SK-N-SH (cell line): Measurements from ENCODE around the gene SV2C. TPM values are rescaled to one million over a fixed set of nuclear protein-coding genes. Genes with fewer than 3 reads are reported as not detected.

Experiments
- CTCF ChIA-PET: fragments of 300-600, 350-600 bp; formaldehyde crosslinking; extraction: SDS; loops from one replicate; lab custom pipeline; 2021; lab: Yijun Ruan, JAX
- POLR2A ChIA-PET: fragments of 350-600 bp; sonication (Branson Sonifier 250); formaldehyde crosslinking; extraction: SDS; loops from one replicate; lab custom pipeline; 2020; ENCODE audit warnings: antibody characterized with exemption, inconsistent platforms; lab: Yijun Ruan, JAX
- DNase-seq: peaks from one replicate; pipeline ENCODE4 v3.0.0; 2012
- H2AFZ ChIP-seq: fragments of 200-600 bp; sonication (generic); 2 replicates; pipeline ENCODE4 v1.8.1; 2016; ENCODE audit warnings: antibody characterized with exemption, mild to moderate bottlenecking, low read depth
- H3F3A ChIP-seq: fragments of 200-600 bp; sonication (generic); replicated peaks from 2 replicates; pipeline ENCODE3; 2016; ENCODE audit warnings: antibody characterized with exemption, mild to moderate bottlenecking; ENCODE audit not compliant: insufficient read depth
- H3K27ac ChIP-seq, 2 experiments: fragments of 200-500 bp in 1 of 2; fragments of 200-600 bp in 1 of 2; sonication (Bioruptor generic) in 1 of 2; sonication (generic), shearing (Covaris generic) in 1 of 2; 2 replicates each; pipeline versions ENCODE4 v1.5.1 to v1.6.1; 2014 to 2016; ENCODE audit warnings: low read depth in 2 of 2, inconsistent platforms in 1 of 2, low read length in 1 of 2, mild to moderate bottlenecking in 1 of 2, mixed read lengths in 1 of 2
- H3K27me3 ChIP-seq: fragments of 200-600 bp; sonication (generic), shearing (Covaris generic); 2 replicates; pipeline ENCODE4 v1.6.1; 2016; ENCODE audit warnings: mixed run types; ENCODE audit not compliant: insufficient read depth
- H3K36me3 ChIP-seq, 2 experiments: fragments of 200-500 bp in 1 of 2; fragments of 200-600 bp in 1 of 2; sonication (Bioruptor generic) in 1 of 2; sonication (generic) in 1 of 2; replicated peaks in 1 of 2; 2 replicates each; pipeline versions ENCODE3 to v1.5.1; 2014 to 2016; ENCODE audit warnings: low read length in 1 of 2, mild to moderate bottlenecking in 1 of 2; ENCODE audit not compliant: insufficient read depth in 2 of 2, control insufficient read depth in 1 of 2
- H3K4me1 ChIP-seq, 2 experiments: fragments of 200-500 bp in 1 of 2; fragments of 200-600 bp in 1 of 2; sonication (Bioruptor generic) in 1 of 2; sonication (generic), shearing (Covaris generic) in 1 of 2; 2 replicates each; pipeline versions ENCODE4 v1.5.1 to v1.6.1; 2014 to 2016; ENCODE audit warnings: low read depth in 1 of 2, low read length in 1 of 2, mixed run types in 1 of 2; ENCODE audit not compliant: insufficient read depth in 2 of 2, control insufficient read depth in 1 of 2
- H3K4me2 ChIP-seq: fragments of 200-600 bp; sonication (generic), shearing (Covaris generic); 2 replicates; pipeline ENCODE4 v1.6.1; 2017; ENCODE audit warnings: mixed run types
- H3K4me3 ChIP-seq, 2 experiments: fragments of 200-500 bp in 1 of 2; fragments of 200-600 bp in 1 of 2; sonication (Bioruptor generic) in 1 of 2; sonication (generic), shearing (Covaris generic) in 1 of 2; 2 replicates each; pipeline versions ENCODE4 v1.5.1 to v1.8.1; 2014 to 2016; ENCODE audit warnings: low read depth in 2 of 2, inconsistent platforms in 1 of 2, low read length in 1 of 2, mild to moderate bottlenecking in 1 of 2, mixed read lengths in 1 of 2, moderate library complexity in 1 of 2
- H3K79me2 ChIP-seq: fragments of 200-600 bp; sonication (generic); 2 replicates; pipeline ENCODE4 v1.8.1; 2017; ENCODE audit warnings: mild to moderate bottlenecking; ENCODE audit not compliant: insufficient read depth
- H3K9ac ChIP-seq: fragments of 200-600 bp; sonication (generic); 2 replicates; pipeline ENCODE4 v1.6.1; 2017; ENCODE audit warnings: mixed run types
- H3K9me2 ChIP-seq: fragments of 200-600 bp; sonication (generic); 2 replicates; pipeline ENCODE4 v1.6.1; 2017; ENCODE audit warnings: mixed run types
- H3K9me3 ChIP-seq: fragments of 200-600 bp; sonication (generic); 2 replicates; pipeline ENCODE4 v1.6.1; 2017; ENCODE audit warnings: mixed run types, mild to moderate bottlenecking, moderate library complexity
- H4K20me1 ChIP-seq: fragments of 200-600 bp; sonication (generic); 2 replicates; pipeline ENCODE4 v1.6.1; 2017; ENCODE audit warnings: mild to moderate bottlenecking, mixed run types; ENCODE audit not compliant: insufficient read depth
- CHD2 ChIP-seq: fragments of 150-350 bp; IDR thresholded peaks from 2 replicates; pipeline ENCODE4 v1.6.1; 2018; ENCODE audit warnings: low read length; ENCODE audit not compliant: partially characterized antibody
- CTCF ChIP-seq: fragments of 200-600 bp; sonication (generic); IDR thresholded peaks from 2 replicates; pipeline ENCODE4 v1.6.1; 2017; ENCODE audit warnings: antibody characterized with exemption, mild to moderate bottlenecking, moderate library complexity
- EP300 ChIP-seq, 2 experiments: IDR thresholded peaks; 2 replicates each; pipeline versions ENCODE4 v1.4.0 to v1.6.1; 2012; ENCODE audit warnings: borderline replicate concordance in 1 of 2, low read depth in 1 of 2, low read length in 1 of 2
- EZH2phosphoT487 ChIP-seq: fragments of 200-600 bp; sonication (generic); IDR thresholded peaks from 2 replicates; pipeline ENCODE4 v1.6.1; 2017; ENCODE audit warnings: low read depth, mixed run types, mild to moderate bottlenecking, antibody characterized with exemption, moderate library complexity, borderline replicate concordance
- FOXJ3 ChIP-seq: sonication (generic); formaldehyde crosslinking; IDR thresholded peaks from 2 replicates; pipeline ENCODE4 v1.5.1; 2020; ENCODE audit warnings: mild to moderate bottlenecking, missing genetic modification reagents
- GABPA ChIP-seq: IDR thresholded peaks from 2 replicates; pipeline ENCODE4 v1.4.0; 2012; ENCODE audit warnings: low read depth, mild to moderate bottlenecking
- JUND ChIP-seq: IDR thresholded peaks from 2 replicates; pipeline ENCODE4 v1.4.0; 2012
- MAX ChIP-seq: IDR thresholded peaks from 2 replicates; pipeline ENCODE4 v1.4.0; 2012; ENCODE audit warnings: low read depth
- MEF2A ChIP-seq: IDR thresholded peaks from 2 replicates; pipeline ENCODE4 v1.4.0; 2012; ENCODE audit warnings: low read depth, borderline replicate concordance
- NFIC ChIP-seq: IDR thresholded peaks from 2 replicates; pipeline ENCODE4 v1.4.0; 2012; ENCODE audit warnings: borderline replicate concordance
- PBX3 ChIP-seq: IDR thresholded peaks from 2 replicates; pipeline ENCODE4; 2012
- RCOR1 ChIP-seq: fragments of 150-350 bp; IDR thresholded peaks from 2 replicates; pipeline ENCODE4 v1.6.1; 2017; ENCODE audit warnings: antibody characterized with exemption, low read length
- RFX5 ChIP-seq: IDR thresholded peaks from 2 replicates; pipeline ENCODE4 v1.6.1; 2012; ENCODE audit warnings: mild to moderate bottlenecking, improper control_type of control experiment, low read length
- SIN3A ChIP-seq: IDR thresholded peaks from 2 replicates; pipeline ENCODE4 v1.6.1; 2012; ENCODE audit warnings: low read depth, mild to moderate bottlenecking, low read length, moderate library complexity, borderline replicate concordance
- SMC3 ChIP-seq: IDR thresholded peaks from 2 replicates; pipeline ENCODE4 v1.6.1; 2012; ENCODE audit warnings: low read depth, low read length, improper control_type of control experiment
- TAF1 ChIP-seq: IDR thresholded peaks from 2 replicates; pipeline ENCODE4 v1.6.1; 2012; ENCODE audit warnings: low read depth, mild to moderate bottlenecking, low read length, moderate library complexity, borderline replicate concordance
- TCF12 ChIP-seq: IDR thresholded peaks from 2 replicates; pipeline ENCODE4 v1.4.0; 2012
- TEAD4 ChIP-seq: IDR thresholded peaks from 2 replicates; pipeline ENCODE4 v1.4.0; 2012; ENCODE audit warnings: mild to moderate bottlenecking, borderline replicate concordance; ENCODE audit not compliant: insufficient read depth
- USF1 ChIP-seq: IDR thresholded peaks from 2 replicates; pipeline ENCODE4 v1.4.0; 2012; ENCODE audit warnings: low read depth, borderline replicate concordance
- USF2 ChIP-seq: fragments of 150-350 bp; IDR thresholded peaks from 2 replicates; pipeline ENCODE4 v1.6.1; 2017; ENCODE audit warnings: antibody characterized with exemption, low read length, low read depth, borderline replicate concordance
- YY1 ChIP-seq: IDR thresholded peaks from 2 replicates; pipeline ENCODE4 v1.4.0; 2012; ENCODE audit warnings: low read depth, mild to moderate bottlenecking
- WGBS: methylation state at CpG from one replicate; pipeline ENCODE4 v1.1.6; 2017; ENCODE audit warnings: low lambda C conversion rate; 5-methylcytosine and 5-hydroxymethylcytosine counted together
- polyA plus RNA-seq, 3 experiments: library from polyadenylated mRNA; depleted of rRNA; stranded (reverse); fragments of >200 nt; gene quantifications; 2 replicates each; pipeline ENCODE4 v1.2.3, GENCODE V29; 2012

The SV2C gene
- polyA plus RNA-seq, 1 of the 3 experiments (the other 2 are of a cell fraction): 0.05 TPM

- no peaks in the 10 kb centered on the region for H3K27me3 ChIP-seq
- H3F3A ChIP-seq: no peaks in the 10 kb centered on the region
- no peak overlapping the region for H3K4me2 ChIP-seq
- no peak overlapping the region for H2AFZ ChIP-seq
- H4K20me1 ChIP-seq: no peaks in the 10 kb centered on the region
- ChIA-PET CTCF (interaction anchor here (0.8 kb wide), 1 partner anchor 15 kb away, joined by 3 read pairs; no protein-coding TSS in a partner anchor), POLR2A (no interaction called here)
- no peak for DNase-seq
- no peaks in the 10 kb centered on the region for H3K79me2 ChIP-seq
- H3K9ac ChIP-seq: no peak overlapping the region
- no peak overlapping the region for H3K27ac ChIP-seq
- H3K4me1 ChIP-seq: peaks cover 0 to 13% of the 10 kb centered on the region in 2 experiments; a peak in 1 of 4 replicates
- no peaks in the 10 kb centered on the region for H3K9me3 ChIP-seq
- WGBS: 87% methylated on average over 4 of the region's 4 CpGs
- no peak for TF ChIP-seq CTCF
- no peak for TF ChIP-seq TEAD4
- no peak for TF ChIP-seq SMC3
- no peak for TF ChIP-seq FOXJ3 (CRISPR knock-in tag)
- TF ChIP-seq JUND: no peak
- TF ChIP-seq YY1: no peak
- no peak for TF ChIP-seq TCF12
- no peak for TF ChIP-seq USF2
- no peak for TF ChIP-seq CHD2
- TF ChIP-seq USF1: no peak
- no peak for TF ChIP-seq MEF2A
- no peaks in the 10 kb centered on the region for H3K9me2 ChIP-seq
- no peak overlapping the region for H3K4me3 ChIP-seq
- H3K36me3 ChIP-seq: no peaks in the 10 kb centered on the region
Measured at GRCh38 chr5:76333571-76333970, 250.4 kb downstream of the SV2C start.

- Histone ChIP-seq H3K27me3 (no peaks in the 10 kb centered on the region), H2AFZ (no peak overlapping the region), H3K36me3 (no peaks in the 10 kb centered on the region), H3K4me2 (no peak overlapping the region), H3K9me3 (no peaks in the 10 kb centered on the region), H3K4me1 (peaks cover 0 to 13% of the 10 kb centered on the region in 2 experiments; a peak in 1 of 4 replicates), H3F3A (no peaks in the 10 kb centered on the region), H3K9me2 (no peaks in the 10 kb centered on the region), H3K9ac (no peak overlapping the region), H3K27ac (no peak overlapping the region), H4K20me1 (no peaks in the 10 kb centered on the region), H3K79me2 (no peaks in the 10 kb centered on the region), H3K4me3 (no peak overlapping the region)
- POLR2A ChIA-PET: no interaction called here
- DNase-seq: no peak
- CTCF ChIA-PET: interaction anchor here (1.0 kb wide), 1 partner anchor 11 kb away, joined by 4 read pairs; no protein-coding TSS in a partner anchor
- 84% methylated on average over 3 of the region's 3 CpGs for WGBS
- no peak for TF ChIP-seq EZH2phosphoT487
- no peak for TF ChIP-seq TAF1
- TF ChIP-seq NFIC: no peak
- TF ChIP-seq GABPA: no peak
- no peak for TF ChIP-seq EP300 (IDR thresholded peaks at IDR 0.05; ENCODE audit: borderline replicate concordance in 1 of 2, low read depth in 1 of 2, low read length in 1 of 2)
- no peak for TF ChIP-seq PBX3
- TF ChIP-seq FOXJ3 (CRISPR knock-in tag): no peak
- no peak for TF ChIP-seq TCF12
- TF ChIP-seq RFX5: no peak
- no peak for TF ChIP-seq MAX
- no peak for TF ChIP-seq TEAD4
- no peak for TF ChIP-seq RCOR1
- no peak for TF ChIP-seq SIN3A
Measured at GRCh38 chr5:76334574-76334973, 251.4 kb downstream of the SV2C start.
